ENCODE results near the gene CHD9. TPM values are rescaled to one million over a fixed set of nuclear protein-coding genes. Genes with fewer than 3 reads are reported as not detected.

Gene CHD9
- total and polyA plus RNA-seq, 9 of the 15 experiments (the other 6 are each of a cell fraction or from before 2014, with no cell fraction given): 29.0 to 69.3 (median 40.6) TPM

- TF ChIP-seq TSHZ1 (CRISPR knock-in tag; IDR thresholded peaks at IDR 0.05) (no peak), ZBTB2 (IDR thresholded peaks at IDR 0.05) (no peak), ZNF551 (CRISPR knock-in tag; IDR thresholded peaks at IDR 0.05) (no peak), JUNB (CRISPR knock-in tag; conservative IDR thresholded peaks at IDR 0.05) (no peak), HNRNPL (IDR thresholded peaks at IDR 0.05; ENCODE audit: low read depth, low read length) (no peak), TCF7 (IDR thresholded peaks at IDR 0.05; ENCODE audit: borderline replicate concordance) (no peak), RBM14 (IDR thresholded peaks at IDR 0.05; ENCODE audit: borderline replicate concordance, insufficient read depth, low read depth, low read length) (no peak), NFIC (IDR thresholded peaks at IDR 0.05) (no peak), TAF7 (tag; IDR thresholded peaks at IDR 0.05) (no peak), MCM7 (IDR thresholded peaks at IDR 0.05) (no peak), CXXC5 (CRISPR knock-in tag; IDR thresholded peaks at IDR 0.05) (no peak), ZFP91 (CRISPR knock-in tag; IDR thresholded peaks at IDR 0.05) (no peak), ETV6 (IDR thresholded peaks at IDR 0.05; ENCODE audit: borderline replicate concordance in 1 of 2, low read depth in 2 of 2, low read length in 1 of 2) (no peak), ETV6 (CRISPR knock-in tag; IDR thresholded peaks at IDR 0.05; ENCODE audit: borderline replicate concordance) (no peak), CCAR2 (IDR thresholded peaks at IDR 0.05; ENCODE audit: low read depth, low read length) (no peak)
- TF ChIP-seq, protein P1, sequence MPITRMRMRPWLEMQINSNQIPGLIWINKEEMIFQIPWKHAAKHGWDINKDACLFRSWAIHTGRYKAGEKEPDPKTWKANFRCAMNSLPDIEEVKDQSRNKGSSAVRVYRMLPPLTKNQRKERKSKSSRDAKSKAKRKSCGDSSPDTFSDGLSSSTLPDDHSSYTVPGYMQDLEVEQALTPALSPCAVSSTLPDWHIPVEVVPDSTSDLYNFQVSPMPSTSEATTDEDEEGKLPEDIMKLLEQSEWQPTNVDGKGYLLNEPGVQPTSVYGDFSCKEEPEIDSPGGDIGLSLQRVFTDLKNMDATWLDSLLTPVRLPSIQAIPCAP (CRISPR knock-in tag; IDR thresholded peaks at IDR 0.05; ENCODE audit: borderline replicate concordance): no peak
Observed at GRCh38 chr16:53069772-53070171, 15.0 kb downstream of the CHD9 start (continued).
